NCI-H2081 treated with DMSO at 0.1 percent for 48 hours (cell line): ENCODE measurements around the gene ZNF408.

Experiments
- DNase-seq: peaks from one replicate; lab custom pipeline; 2025; lab: John Stamatoyannopoulos, UW

The ZNF408 gene

DNA sequence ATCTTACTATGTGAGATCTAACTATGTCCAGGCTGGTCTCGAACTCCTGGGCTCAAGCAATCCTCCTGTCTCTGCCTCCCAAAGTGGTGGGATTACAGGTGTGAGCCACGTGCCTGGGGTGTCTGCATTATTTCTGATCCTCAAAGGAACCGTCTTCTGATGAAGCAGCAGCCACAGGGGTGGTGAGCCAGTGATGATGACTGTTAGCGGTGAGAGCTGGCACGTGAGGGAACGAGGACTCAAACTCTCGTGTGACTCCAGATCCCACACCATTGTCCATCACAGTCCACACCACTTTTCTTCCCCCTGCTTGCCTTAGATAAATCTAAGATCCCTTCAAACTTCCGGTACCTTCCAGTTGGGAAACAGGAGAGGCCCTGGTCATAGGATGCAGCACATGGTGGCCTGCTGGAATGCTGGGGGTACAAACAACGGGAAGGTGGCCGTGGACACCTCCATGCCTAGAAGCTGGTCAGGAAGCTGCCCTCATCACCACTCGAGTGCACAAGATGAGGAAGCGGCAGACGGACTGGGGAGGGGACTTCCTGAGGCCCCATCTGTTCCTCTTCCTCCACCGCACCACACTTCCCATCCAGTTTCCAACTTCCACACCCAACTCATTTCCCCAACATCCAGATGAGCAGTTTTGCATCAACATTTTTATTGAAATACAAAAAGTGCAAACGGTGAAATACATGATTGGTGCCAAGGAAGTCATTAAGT, 24.2 kb upstream of the ZNF408 start:
- no peak for DNase-seq

DNA sequence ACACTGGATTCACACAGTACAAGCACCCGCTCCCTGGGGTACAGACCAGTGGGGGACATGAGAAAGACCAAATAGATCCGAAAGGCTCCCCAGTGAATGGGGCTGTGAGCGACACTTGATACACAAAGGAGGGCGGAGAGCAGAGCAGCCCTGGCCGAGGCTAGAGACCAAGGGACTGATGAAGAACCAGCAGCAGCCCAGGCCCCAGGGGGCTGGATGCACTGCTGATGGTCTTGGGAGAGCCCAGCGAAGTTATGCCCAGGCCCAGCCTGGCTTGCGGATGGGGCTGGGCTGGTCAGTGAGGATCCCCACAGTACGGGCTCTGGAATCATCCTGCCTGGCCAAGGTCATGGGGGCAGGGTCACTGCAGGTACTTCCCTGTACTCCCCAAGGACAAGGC, 23.7 kb upstream of the ZNF408 start:
- DNase-seq: no peak

DNA sequence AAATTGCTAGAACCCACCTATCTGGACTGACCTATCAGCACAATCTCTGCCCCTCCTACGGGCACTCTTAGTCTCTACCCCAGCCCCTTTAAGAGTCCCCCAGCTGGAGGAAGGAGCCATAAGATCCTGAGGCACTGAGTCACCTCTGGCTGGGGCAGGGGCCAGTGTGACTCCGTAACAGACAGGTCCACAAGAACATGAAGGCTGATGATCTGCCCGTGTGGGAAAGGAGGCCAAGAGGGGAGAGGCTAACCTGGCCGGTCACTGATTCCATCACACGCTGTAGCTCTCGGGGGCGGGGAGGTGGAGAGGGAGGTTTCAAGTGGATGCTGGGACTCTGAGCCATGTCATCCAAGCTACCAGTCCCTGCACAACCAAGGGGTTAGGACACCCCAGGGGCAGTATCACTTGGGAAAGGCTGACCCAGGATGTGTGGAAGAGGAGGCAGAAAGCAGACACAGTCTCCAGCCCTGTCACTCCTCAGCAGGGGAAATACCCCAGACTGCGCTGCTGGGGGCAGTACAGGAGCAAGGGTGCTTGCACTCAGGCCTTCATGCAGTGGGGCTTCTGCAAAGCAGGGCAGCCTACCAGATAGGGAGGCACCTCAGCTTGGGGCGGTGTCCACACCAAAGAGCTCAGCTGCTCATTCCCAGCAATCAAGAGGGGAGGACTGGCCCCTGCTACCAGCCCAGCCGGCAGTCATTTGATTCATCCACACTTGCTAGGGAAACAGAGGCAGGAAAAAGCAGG, 22.7 kb upstream of the ZNF408 start:
- DNase-seq: no peak

DNA sequence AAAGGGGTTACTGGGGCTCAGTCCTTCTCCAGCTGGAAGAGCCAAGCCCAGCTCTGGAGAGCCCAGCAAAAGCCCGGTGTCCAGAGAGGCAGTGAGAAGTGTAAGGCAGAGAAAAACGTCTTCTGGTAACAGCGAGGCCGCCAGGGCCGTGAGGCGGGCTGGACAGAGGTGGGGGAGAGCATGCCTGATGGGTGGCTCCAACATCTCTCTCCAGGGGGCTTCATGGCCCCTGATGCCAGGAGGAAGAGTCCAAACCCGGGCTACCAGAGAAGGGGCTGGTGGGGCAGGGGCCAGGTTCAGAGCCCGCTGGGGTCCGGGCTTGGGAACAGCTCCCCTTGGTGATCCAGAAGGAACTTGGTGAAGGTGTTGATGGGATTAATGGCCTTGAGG, 22.1 kb upstream of the ZNF408 start:
- DNase-seq: no peak

DNA sequence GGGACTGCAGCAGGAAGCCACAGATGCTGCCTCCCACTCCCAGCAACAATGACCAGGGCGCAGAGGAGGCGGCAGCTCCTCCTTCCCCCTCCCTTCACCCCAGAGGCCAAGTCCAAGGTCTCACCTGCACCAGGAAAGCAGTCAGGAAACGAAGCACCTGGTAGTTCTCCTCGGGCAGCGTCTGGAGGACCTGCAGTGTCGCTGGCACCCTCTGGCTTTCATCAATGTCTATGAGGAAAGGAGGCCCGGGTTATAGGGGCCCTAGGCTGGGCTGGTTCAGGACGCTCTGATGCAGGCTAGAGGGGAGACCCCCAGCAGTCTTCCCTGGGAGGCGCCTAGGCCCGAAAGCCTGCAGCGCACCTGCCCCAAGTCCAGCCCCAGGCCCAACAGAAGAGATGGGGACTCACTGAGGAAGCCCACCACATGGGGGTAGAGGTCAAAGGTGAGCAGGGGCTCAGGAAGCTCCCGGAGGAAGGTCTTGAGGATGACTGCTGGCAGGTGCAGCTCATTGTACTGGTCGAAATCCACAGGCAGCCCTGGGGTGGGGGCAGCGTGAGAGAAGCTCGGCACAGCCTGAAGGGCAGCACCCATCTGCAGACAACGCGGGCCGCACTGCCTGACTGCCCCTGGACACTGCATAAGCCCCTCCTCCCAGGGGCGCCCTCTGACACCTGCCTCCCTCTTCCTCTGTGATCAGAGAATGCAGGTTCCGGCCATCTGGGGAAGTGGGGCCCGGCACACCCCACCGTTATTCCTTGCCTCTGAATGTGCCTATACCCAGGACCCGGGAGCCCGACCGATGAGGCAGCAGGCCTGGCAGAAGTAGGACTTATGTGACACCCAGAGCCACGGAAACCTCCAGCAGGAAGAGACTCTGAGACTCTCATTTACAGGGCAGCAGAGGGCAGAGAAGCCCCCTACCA, 21.3 kb upstream of the ZNF408 start:
- DNase-seq: no peak

DNA sequence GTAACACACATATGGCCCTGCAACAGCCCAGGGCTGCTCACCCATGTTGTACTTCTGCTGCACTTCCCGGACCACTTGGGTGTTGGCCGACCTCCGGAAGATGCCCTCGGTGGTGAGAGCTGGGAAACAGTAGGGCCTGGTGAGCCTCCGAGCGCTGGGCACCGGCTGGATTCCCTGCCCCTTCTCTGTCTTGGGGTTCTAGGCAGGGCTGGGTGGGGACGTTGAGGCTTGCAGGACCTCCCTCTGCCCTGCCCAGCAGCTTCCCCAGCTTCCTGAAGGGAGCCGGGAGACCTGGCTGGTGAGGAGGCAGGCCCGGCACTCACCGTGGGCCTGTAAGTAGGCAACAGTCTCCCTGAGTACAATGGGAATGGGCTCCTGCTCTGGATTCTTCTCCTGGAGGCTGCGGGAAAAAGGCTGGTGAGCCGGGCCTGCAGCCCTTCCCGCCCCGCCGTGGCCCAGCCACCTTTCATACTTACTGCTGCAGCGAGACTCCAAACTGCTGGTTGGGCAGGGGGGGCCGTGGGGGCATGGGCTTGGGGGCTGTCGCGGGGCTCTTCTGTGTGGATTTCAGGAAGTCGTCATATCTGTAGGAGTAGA, 20.6 kb upstream of the ZNF408 start:
- no peak for DNase-seq

DNA sequence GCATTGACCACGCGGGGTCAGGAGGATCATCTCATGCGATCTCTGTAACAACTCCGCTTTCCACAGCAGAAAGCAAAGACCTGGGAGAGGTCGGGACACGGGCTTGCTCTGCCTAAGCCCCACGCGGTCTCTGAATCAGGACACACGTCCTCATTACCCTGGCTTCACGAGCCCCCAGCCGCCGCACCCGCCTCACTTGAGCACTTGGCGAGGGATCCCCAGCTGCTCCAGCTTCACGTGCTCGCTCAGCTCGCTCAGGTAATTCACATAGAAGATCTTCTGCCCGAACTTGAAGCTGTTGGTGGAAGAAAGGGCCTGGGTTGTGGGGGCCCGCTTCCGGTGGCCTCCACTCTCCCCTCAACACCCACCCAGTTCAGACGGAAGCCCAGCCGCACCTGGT, 20.0 kb upstream of the ZNF408 start:
- no peak for DNase-seq

DNA sequence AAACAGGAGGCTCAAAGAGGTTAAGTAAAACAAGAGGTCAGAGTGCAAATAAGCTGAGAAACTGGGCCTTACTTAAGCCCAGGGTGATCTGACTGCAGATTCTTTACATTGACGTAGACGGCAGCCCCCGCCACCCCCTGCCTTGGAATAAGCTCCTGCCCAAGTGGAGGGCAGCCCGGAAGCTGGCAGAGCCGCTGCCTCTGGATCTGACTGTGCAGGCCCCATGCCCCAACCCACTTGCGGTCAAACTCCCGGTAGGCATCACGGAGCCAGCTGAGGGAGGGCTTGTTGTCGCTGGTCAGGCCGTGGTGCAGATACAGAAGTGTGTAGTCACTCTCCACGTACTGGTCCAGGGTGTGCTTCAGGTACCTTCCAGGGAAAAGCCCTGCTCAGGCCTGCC, 19.0 kb upstream of the ZNF408 start:
- no peak for DNase-seq

DNA sequence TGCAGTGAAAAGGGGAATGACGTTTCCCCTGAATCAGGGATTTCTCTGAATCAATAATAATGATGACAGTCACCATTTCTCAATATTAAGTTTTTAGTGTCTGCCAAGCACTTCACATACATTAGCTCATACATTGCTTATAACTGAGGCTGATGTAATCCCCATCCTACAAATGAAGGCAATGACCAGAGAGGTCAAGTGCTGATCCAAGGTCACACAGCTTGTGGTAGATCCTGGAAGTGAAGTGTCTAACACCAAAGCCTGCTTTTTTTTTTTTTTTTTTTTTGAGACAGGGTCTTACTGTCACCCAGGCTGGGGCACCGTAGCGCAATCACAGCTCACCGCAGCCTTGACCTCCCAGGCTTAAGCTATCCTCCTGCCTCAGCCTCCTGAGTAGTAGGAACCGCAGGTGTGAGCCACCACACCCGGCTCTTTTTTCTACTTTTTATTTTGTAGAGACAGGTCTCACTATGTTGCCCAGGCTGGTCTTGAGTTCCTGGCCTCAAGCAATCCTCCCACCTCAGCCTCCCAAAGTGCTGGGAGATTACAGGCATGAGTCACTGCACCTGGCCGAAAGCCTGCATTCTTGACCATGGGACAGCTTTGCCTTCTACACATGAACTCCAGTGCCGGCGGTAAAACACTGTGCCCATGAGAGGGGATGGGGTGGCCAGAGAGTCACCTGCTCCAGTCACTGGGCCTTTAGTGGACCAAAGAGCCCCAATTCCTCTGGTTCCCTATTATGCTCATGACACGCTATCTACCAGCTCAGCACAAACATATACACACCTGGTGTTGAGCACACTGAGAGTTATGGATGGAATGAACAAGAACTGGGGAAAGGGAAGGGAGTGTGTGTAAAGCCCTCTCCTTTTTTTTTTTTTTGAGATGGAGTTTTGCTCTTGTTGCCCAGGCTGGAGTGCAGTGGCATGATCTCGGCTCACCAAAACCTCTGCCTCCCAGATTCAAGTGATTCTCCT, 17.8 kb upstream of the ZNF408 start:
- no peak for DNase-seq

DNA sequence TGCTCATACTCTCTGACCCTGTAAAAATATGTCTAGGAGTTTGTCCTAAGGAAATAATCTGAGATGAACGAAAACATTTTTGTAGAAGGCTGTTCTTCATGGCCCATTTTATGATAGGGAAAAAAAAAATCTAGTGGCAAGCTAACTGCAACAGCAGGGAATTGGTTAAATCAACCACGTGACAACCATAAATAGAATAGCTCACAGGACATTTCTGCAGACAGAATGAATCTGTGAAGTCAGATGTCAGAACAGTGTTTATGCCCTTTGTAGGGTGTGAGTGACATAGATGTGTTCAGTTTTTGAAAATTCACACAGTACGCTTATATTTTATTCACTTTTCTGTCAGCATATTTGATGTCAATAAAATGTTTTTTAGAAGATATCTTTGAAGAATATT, 16.5 kb upstream of the ZNF408 start:
- DNase-seq: no peak

DNA sequence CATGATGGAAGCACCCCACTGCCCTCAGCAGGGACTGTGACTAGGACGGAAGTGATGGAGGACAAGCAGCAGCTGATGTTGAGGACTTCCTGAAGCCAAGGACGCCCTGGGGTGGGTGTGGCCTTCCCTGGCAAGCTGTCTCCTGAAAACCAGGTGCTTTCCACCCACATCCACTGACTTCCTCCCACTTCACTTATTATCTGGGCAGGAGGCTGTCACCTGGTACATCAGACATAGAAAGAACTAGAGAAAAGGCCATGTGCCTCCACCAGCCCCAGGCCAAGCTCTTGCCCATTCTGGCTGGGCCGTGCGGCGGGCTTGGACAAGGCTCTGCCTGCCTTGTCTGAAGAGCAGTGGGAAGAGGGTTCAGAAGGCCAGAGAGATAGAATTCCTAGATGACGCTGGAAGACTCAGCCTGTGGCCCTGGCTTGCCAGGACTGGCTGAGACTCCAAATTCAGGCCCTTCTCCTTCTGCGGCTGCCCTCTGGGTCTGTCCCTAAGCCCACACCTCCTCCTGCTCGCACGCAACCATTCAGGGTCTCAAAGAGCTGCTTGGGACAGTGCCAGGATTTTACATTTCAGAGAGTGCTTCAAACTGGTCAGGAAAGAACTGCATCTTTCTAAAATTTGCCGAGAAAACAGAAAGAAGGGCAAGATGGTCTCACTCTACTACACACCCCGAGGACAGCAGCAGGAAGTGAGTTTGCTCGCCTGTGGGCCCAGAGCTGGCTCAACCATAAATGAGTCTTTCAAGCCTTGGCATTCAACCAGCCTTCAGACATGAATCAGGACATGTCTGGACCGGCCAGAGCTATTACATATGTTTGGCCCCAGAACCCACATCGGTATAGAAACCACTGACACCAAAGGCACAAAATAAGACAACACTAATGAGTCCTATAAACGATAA, 13.7 kb upstream of the ZNF408 start:
- no peak for DNase-seq

DNA sequence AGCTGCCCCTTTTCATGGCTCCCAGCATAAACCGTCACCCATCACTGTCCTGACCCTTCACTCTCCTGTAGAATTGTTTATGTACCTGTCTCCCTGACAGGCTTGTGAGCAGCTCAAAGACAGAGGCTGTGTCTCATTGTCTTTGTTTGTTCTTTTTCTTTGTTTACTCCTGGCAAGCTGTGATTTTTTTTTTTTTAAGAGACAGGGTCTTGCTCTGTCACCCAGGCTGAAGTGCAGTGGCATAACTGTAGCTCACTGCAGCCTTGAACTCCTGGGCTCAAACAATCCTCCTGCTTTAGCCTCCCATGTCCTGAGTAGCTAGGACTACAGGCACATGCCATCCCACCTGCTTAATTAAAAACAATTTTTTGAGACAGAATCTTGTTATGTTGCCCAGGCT, 10.1 kb upstream of the ZNF408 start:
- no peak for DNase-seq

DNA sequence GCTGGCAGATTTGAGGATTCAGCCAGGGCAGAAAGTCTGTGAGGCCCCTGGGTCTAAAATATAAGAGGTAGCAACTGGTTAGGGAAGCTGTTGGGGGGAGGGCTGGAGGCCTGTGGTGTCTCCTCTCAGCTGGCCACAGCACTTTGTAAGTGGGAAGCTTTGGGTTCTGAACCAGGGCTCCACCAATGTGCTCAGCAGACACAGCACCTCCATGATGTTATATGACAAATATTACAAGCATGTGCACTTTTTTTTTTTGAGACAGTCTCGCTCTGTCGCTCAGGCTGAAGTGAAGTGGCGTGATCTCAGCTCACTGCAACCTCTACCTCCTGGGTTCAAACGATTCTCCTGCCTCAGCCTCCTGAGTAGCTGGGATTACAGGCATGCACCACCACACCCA, 8.4 kb upstream of the ZNF408 start:
- DNase-seq: no peak

DNA sequence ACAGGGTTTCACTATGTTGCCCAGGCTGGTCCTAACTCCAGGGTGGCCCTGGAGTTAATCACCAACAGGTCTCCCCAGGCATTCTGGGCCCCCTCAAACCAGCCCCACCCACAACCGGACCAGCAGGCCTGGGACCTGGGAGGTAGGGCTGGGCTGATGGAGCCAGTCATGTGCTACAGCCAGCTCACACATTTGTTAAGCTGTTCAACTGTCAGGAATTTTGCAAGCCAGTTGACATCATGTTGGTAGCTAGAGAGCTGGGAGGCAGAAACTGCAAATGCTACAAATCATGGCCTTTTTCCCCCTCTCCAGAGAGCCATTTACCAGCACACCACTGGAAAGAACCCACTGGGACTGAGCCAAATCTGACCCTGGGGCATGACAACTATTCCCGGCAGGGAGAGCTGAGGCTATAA, 7.2 kb upstream of the ZNF408 start:
- DNase-seq: no peak

DNA sequence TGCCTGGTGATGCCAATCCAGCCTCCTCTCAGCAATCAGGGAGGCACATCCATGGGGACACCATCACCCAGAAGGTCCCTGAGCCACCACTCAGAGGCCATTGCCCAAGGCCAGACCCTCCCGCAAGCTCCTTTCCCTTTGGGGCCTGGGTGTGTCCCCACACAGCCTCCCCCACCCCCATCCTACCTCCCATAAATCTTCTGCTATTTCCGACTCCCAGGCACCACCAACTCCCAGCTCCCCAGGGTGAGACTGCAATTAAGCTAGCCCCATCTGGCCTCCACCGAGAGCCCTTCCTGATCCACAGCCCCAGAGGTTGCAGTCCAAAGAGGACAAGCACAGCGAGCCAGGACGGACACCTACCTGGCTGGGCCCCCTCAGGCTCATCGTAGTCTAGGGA, 6.8 kb upstream of the ZNF408 start:
- DNase-seq: no peak

DNA sequence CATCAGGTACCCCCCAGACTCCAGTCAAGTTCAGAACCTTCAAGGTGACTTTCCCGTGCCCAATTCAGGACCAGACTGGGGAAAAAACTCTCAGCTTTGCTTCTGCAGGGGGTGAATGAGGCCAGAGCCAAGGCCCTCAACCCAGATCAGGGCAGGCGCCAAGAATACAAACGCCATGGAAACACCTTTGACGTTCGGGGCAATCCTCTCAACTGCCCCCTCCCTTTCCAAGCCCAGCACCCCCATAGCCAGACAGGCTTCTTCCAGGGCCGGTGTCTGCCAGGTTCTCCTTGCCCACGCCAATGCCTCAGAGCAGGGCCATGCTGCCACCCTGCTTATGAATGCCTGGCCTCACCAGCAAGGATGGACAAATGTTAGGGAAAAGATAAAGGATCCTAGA, 6.2 kb upstream of the ZNF408 start:
- no peak for DNase-seq

DNA sequence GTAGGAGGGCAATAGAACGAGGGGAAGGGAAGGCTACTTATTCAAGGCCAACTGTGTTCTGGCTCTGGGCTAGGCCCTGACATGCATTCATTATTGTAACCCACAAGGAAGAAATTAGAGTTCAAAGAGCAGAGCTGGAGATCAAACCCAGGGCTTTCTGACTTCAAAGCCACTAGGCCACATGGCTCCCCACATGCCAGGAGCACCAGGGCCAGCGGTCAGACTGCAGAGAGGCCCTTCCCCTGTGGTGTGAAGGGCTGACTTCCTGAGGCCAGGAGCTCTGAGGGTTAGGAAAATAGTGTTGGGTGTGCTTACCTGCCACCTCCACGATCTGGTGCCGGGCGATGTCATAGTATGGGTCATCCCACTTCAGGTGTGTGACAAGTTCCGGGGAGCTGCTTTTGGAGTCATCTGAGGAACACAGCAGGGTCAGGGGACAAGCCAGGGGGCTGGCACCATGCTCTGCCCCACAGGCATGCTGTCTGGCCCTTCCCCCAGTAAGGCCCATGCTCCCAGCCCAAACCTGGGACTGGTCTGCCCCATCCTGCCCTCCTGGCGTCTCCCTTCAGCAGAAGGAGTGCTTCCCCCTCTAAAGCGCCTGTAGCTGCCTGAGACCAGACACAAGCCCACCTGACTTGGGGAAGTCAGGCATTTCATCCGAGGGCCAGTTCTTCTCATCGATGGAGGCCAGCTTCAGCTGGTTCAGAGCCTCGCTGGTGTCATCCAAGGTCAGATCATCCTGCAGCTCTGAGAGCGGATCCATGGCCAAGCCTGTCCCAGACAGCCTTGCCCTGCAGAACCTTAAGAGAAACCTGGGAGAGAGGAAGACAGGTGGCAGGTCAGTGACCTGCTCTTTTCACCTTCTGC, 5.3 kb upstream of the ZNF408 start:
- DNase-seq: no peak

DNA sequence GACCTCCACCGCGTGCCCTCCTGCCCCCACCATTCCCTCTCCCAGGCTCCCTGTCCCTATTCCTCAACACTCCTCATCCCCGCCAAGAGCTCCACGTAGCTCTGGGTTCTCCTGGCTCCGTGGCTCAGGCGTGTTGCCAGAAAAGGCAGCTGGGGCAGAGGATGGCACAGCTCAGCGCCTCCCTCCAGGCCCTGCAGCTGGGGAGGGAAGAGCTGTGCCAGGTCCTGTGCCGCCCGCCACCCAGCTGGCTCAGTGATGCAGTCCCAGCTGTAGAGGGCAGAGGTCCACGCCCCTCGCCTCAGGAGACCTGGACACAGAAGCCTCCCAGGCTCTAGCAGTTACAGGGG, 4.6 kb upstream of the ZNF408 start:
- DNase-seq: no peak

DNA sequence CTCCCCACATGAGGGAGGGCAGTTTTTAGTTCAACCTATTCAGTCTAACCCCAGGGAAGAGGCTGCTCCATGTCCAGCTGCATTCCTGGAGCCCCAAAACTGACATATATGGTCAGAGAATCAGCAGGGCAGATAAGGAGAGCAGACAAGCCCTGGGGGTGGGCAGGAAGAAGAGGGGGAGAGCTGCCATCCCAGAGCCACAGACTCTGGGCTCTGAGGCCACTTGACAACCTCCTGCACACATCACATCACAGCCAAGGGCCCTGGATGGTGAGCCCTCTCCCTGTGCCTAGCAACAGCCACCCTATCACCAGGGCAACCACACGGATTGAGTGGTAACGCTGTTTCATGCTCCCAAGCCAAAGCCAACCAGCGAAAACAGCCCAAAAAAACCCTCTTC, 3.5 kb upstream of the ZNF408 start:
- no peak for DNase-seq
